Smooth muscle cell of the umbilical artery (primary cell): ENCODE measurements around the gene EVX2. TPM values are rescaled to one million over a fixed set of nuclear protein-coding genes. Genes with fewer than 3 reads are reported as not detected.

Experiments used
- total RNA-seq: library from RNA; depleted of rRNA; stranded (reverse); fragments of >200 nt; gene quantifications from 2 replicates; pipeline ENCODE4 v1.2.3, GENCODE V29; 2014

EVX2 gene
- total RNA-seq = not detected in 2 replicates

GRCh38 chr2:176083796-176084261, at the start of gene EVX2:
Gene EVX2, minus strand, starts transcription at chr2:176083962. Its CDS starts 186 bp downstream, at chr2:176083776.

GRCh38 chr2:176128982-176129796, 45.4 kb upstream of the EVX2 start, which contains the start of gene HOXD8:
Gene HOXD8, plus strand, starts transcription at chr2:176129705. Its CDS starts 662 bp downstream, at chr2:176130367.

GRCh38 chr2:176122683-176123410, 39.1 kb upstream of the EVX2 start, which contains the start of gene HOXD9:
Gene HOXD9, plus strand, starts transcription at chr2:176122719. Its CDS starts 50 bp downstream, at chr2:176122769.

GRCh38 chr2:176115883-176116813, 32.4 kb upstream of the EVX2 start, which contains the start of gene HOXD10:
Gene HOXD10, plus strand, starts transcription at chr2:176116778. Its CDS starts 56 bp downstream, at chr2:176116834.

GRCh38 chr2:176106581-176107539, 23.1 kb upstream of the EVX2 start, which contains the start of gene HOXD11:
Gene HOXD11, plus strand, starts transcription at chr2:176107280. Its CDS starts 76 bp downstream, at chr2:176107356.

GRCh38 chr2:176099728-176100546, 16.2 kb upstream of the EVX2 start, which contains the start of gene HOXD12:
Gene HOXD12, plus strand, starts transcription at chr2:176099795. Its CDS starts 7 bp downstream, at chr2:176099802.

GRCh38 chr2:176092270-176093144, 8.7 kb upstream of the EVX2 start, which contains the start of gene HOXD13:
Gene HOXD13, plus strand, starts transcription at chr2:176092721. Its CDS starts 170 bp downstream, at chr2:176092891.

Other genes with a start within 250 kb of the EVX2 start
- gene LNPK, start 81.7 kb downstream of the EVX2 start, total RNA-seq = 52.3 and 64.5 TPM in 2 replicates
- 2.2 and 2.4 TPM in 2 replicates for gene HOXD13, start 8.8 kb upstream of the EVX2 start, total RNA-seq
- not detected in 2 replicates for gene HOXD12, start 15.8 kb upstream of the EVX2 start, total RNA-seq
- 7.8 and 15.7 TPM in 2 replicates for gene HOXD11, start 23.3 kb upstream of the EVX2 start, total RNA-seq
- 18.4 and 19.4 TPM in 2 replicates for gene HOXD10, start 32.8 kb upstream of the EVX2 start, total RNA-seq
- gene HOXD9, start 38.8 kb upstream of the EVX2 start, total RNA-seq = 2.7 and 3.6 TPM in 2 replicates
- 5.3 and 7.7 TPM in 2 replicates for gene HOXD8, start 45.7 kb upstream of the EVX2 start, total RNA-seq
- 0.30 and 1.2 TPM in 2 replicates for gene HOXD4, start 67.6 kb upstream of the EVX2 start, total RNA-seq
- gene HOXD3, start 73.3 kb upstream of the EVX2 start, total RNA-seq = 0.92 and 2.4 TPM in 2 replicates
- not detected in 2 replicates for gene HOXD1, start 104.7 kb upstream of the EVX2 start, total RNA-seq
- 18.1 and 20.3 TPM in 2 replicates for gene MTX2, start 185.5 kb upstream of the EVX2 start, total RNA-seq